GM12801 (cell line): Measurements from ENCODE around the gene P2RY14.

Source experiments
- CTCF ChIP-seq: IDR thresholded peaks from one replicate; pipeline ENCODE4 v1.5.1; 2011; ENCODE audit warnings: control low read depth; ENCODE audit not compliant: insufficient read length; ENCODE audit errors: extremely low read depth

Gene P2RY14

GRCh38 chr3:151224268-151224866, 54.0 kb downstream of the P2RY14 start:
- TF ChIP-seq CTCF = no peak

- TF ChIP-seq CTCF = no peak
Observed at GRCh38 chr3:151219056-151219455, 59.3 kb downstream of the P2RY14 start.

- TF ChIP-seq CTCF = no peak
Observed at GRCh38 chr3:151218136-151218535, 60.2 kb downstream of the P2RY14 start.

- TF ChIP-seq CTCF = no peak
Observed at GRCh38 chr3:151216641-151217607, 61.4 kb downstream of the P2RY14 start.

GRCh38 chr3:151214459-151214858, 63.9 kb downstream of the P2RY14 start:
- no peak for TF ChIP-seq CTCF

GRCh38 chr3:151213881-151214280, 64.5 kb downstream of the P2RY14 start:
- TF ChIP-seq CTCF = no peak

GRCh38 chr3:151213151-151213550, 65.2 kb downstream of the P2RY14 start:
- no peak for TF ChIP-seq CTCF
